Measurements from ENCODE around the gene SLC47A1. TPM values are rescaled to one million over a fixed set of nuclear protein-coding genes. Genes with fewer than 3 reads are reported as not detected.

SLC47A1 gene
- polyA plus RNA-seq: 1.1 TPM
- long read RNA-seq, donor 1: 0 reads
- long read RNA-seq, donor 2: 0 reads
- long read RNA-seq, donor 3: 0 reads
- long read RNA-seq, donor 4: 0 reads
- long read RNA-seq, donor 5: 0 reads
- long read RNA-seq, donor 6: 0 reads
- long read RNA-seq, donor 7, partial matches to known transcripts: 0 of 1 reads
- long read RNA-seq, donor 7, other reads (novel, unspliced or antisense): 0 of 1 reads
- long read RNA-seq, donor 8: 0 reads
- long read RNA-seq, donor 9: 0 reads
- long read RNA-seq, donor 10, partial matches to known transcripts: 194 of 199 reads
- long read RNA-seq, donor 10, other reads (novel, unspliced or antisense): 5 of 199 reads
- long read RNA-seq, donor 11: 0 reads

GRCh38 chr17:19533718-19534561, at the start of gene SLC47A1:
Gene SLC47A1, plus strand, starts transcription at chr17:19533854. Its CDS starts 86 bp downstream, at chr17:19533940.
- no CpG with 5 or more reads among the region's 87 CpGs for WGBS (ENCODE audit: insufficient coverage, low lambda C conversion rate)
- peaks cover 18% of the 10 kb centered on the region for H3K4me1 ChIP-seq (ENCODE audit: control insufficient read depth, insufficient read depth, low read length)
- peak in 1 of 2 donors; percentile 58 for DNase-seq
- peak within 1 kb of the TSS; percentile 58 for H3K4me3 ChIP-seq (ENCODE audit: low read length)
- peaks cover 29% of the 10 kb centered on the region for H3K27me3 ChIP-seq (ENCODE audit: control insufficient read depth, insufficient read depth, low read length)
- H3K9me3 ChIP-seq (ENCODE audit: control insufficient read depth, low read depth, low read length): no peaks in the 10 kb centered on the region
- H3K36me3 ChIP-seq (ENCODE audit: control insufficient read depth, insufficient read depth, low read length): no peaks in the 10 kb centered on the region
- no peak within 1 kb of the TSS for H3K27ac ChIP-seq (ENCODE audit: low read length)

- WGBS (ENCODE audit: insufficient coverage, low lambda C conversion rate): no CpG with 5 or more reads among the region's 3 CpGs
Observed at GRCh38 chr17:19485800-19486340, 47.8 kb upstream of the SLC47A1 start.

GRCh38 chr17:19486351-19487023, 47.2 kb upstream of the SLC47A1 start:
- no peak for DNase-seq
- Histone ChIP-seq H3K27ac (ENCODE audit: low read length) (no peak overlapping the region), H3K9me3 (ENCODE audit: control insufficient read depth, low read depth, low read length) (no peaks in the 10 kb centered on the region), H3K4me3 (ENCODE audit: low read length) (no peak overlapping the region), H3K4me1 (ENCODE audit: control insufficient read depth, insufficient read depth, low read length) (peaks cover 2% of the 10 kb centered on the region), H3K36me3 (ENCODE audit: control insufficient read depth, insufficient read depth, low read length) (no peaks in the 10 kb centered on the region), H3K27me3 (ENCODE audit: control insufficient read depth, insufficient read depth, low read length) (no peaks in the 10 kb centered on the region)
- 100% methylated on average over 1 of the region's 13 CpGs for WGBS (ENCODE audit: insufficient coverage, low lambda C conversion rate)

More at GRCh38 chr17:19485800-19486340, 47.8 kb upstream of the SLC47A1 start:
- Histone ChIP-seq H3K9me3 (ENCODE audit: control insufficient read depth, low read depth, low read length) (no peaks in the 10 kb centered on the region), H3K4me1 (ENCODE audit: control insufficient read depth, insufficient read depth, low read length) (peaks cover 2% of the 10 kb centered on the region), H3K36me3 (ENCODE audit: control insufficient read depth, insufficient read depth, low read length) (no peaks in the 10 kb centered on the region), H3K27ac (ENCODE audit: low read length) (no peak overlapping the region), H3K27me3 (ENCODE audit: control insufficient read depth, insufficient read depth, low read length) (no peaks in the 10 kb centered on the region), H3K4me3 (ENCODE audit: low read length) (no peak overlapping the region)
- no peak for DNase-seq

GRCh38 chr17:19487024-19487600, 46.5 kb upstream of the SLC47A1 start:
- Histone ChIP-seq H3K4me3 (ENCODE audit: low read length) (no peak overlapping the region), H3K27ac (ENCODE audit: low read length) (no peak overlapping the region), H3K4me1 (ENCODE audit: control insufficient read depth, insufficient read depth, low read length) (peaks cover 2% of the 10 kb centered on the region), H3K9me3 (ENCODE audit: control insufficient read depth, low read depth, low read length) (no peaks in the 10 kb centered on the region), H3K36me3 (ENCODE audit: control insufficient read depth, insufficient read depth, low read length) (no peaks in the 10 kb centered on the region), H3K27me3 (ENCODE audit: control insufficient read depth, insufficient read depth, low read length) (no peaks in the 10 kb centered on the region)
- WGBS (ENCODE audit: insufficient coverage, low lambda C conversion rate): no CpG with 5 or more reads among the region's 12 CpGs
- DNase-seq: peak in 1 of 2 donors; percentile 16

GRCh38 chr17:19492141-19492540, 41.5 kb upstream of the SLC47A1 start:
- H3K9me3 ChIP-seq (ENCODE audit: control insufficient read depth, low read depth, low read length): no peaks in the 10 kb centered on the region
- no peaks in the 10 kb centered on the region for H3K36me3 ChIP-seq (ENCODE audit: control insufficient read depth, insufficient read depth, low read length)
- DNase-seq: no peak
- H3K4me3 ChIP-seq (ENCODE audit: low read length): no peak overlapping the region
- H3K4me1 ChIP-seq (ENCODE audit: control insufficient read depth, insufficient read depth, low read length): peaks cover under 1% of the 10 kb centered on the region
- H3K27ac ChIP-seq (ENCODE audit: low read length): no peak overlapping the region
- H3K27me3 ChIP-seq (ENCODE audit: control insufficient read depth, insufficient read depth, low read length): no peaks in the 10 kb centered on the region
- WGBS (ENCODE audit: insufficient coverage, low lambda C conversion rate): no CpG with 5 or more reads among the region's 5 CpGs

GRCh38 chr17:19494961-19495806, 38.5 kb upstream of the SLC47A1 start:
- no CpG with 5 or more reads among the region's 40 CpGs for whole genome bisulfite sequencing (ENCODE audit: insufficient coverage, low lambda C conversion rate)
- Histone ChIP-seq H3K36me3 (ENCODE audit: control insufficient read depth, insufficient read depth, low read length) (no peaks in the 10 kb centered on the region), H3K9me3 (ENCODE audit: control insufficient read depth, low read depth, low read length) (no peaks in the 10 kb centered on the region), H3K4me1 (ENCODE audit: control insufficient read depth, insufficient read depth, low read length) (no peaks in the 10 kb centered on the region), H3K27ac (ENCODE audit: low read length) (no peak overlapping the region), H3K27me3 (ENCODE audit: control insufficient read depth, insufficient read depth, low read length) (no peaks in the 10 kb centered on the region), H3K4me3 (ENCODE audit: low read length) (no peak overlapping the region)
- no peak for DNase-seq

- no peak for DNase-seq
- H3K9me3 ChIP-seq (ENCODE audit: control insufficient read depth, low read depth, low read length): no peaks in the 10 kb centered on the region
- H3K4me1 ChIP-seq (ENCODE audit: control insufficient read depth, insufficient read depth, low read length): no peaks in the 10 kb centered on the region
- no peaks in the 10 kb centered on the region for H3K27me3 ChIP-seq (ENCODE audit: control insufficient read depth, insufficient read depth, low read length)
- H3K27ac ChIP-seq (ENCODE audit: low read length): no peak overlapping the region
- no CpG with 5 or more reads among the region's 6 CpGs for WGBS (ENCODE audit: insufficient coverage, low lambda C conversion rate)
- H3K36me3 ChIP-seq (ENCODE audit: control insufficient read depth, insufficient read depth, low read length): no peaks in the 10 kb centered on the region
- H3K4me3 ChIP-seq (ENCODE audit: low read length): no peak overlapping the region
Observed at GRCh38 chr17:19495828-19496528, 37.7 kb upstream of the SLC47A1 start.

GRCh38 chr17:19497624-19498023, 36.0 kb upstream of the SLC47A1 start:
- no peaks in the 10 kb centered on the region for H3K4me1 ChIP-seq (ENCODE audit: control insufficient read depth, insufficient read depth, low read length)
- no peak for DNase-seq
- H3K36me3 ChIP-seq (ENCODE audit: control insufficient read depth, insufficient read depth, low read length): no peaks in the 10 kb centered on the region
- no peak overlapping the region for H3K27ac ChIP-seq (ENCODE audit: low read length)
- H3K27me3 ChIP-seq (ENCODE audit: control insufficient read depth, insufficient read depth, low read length): no peaks in the 10 kb centered on the region
- H3K4me3 ChIP-seq (ENCODE audit: low read length): no peak overlapping the region
- H3K9me3 ChIP-seq (ENCODE audit: control insufficient read depth, low read depth, low read length): no peaks in the 10 kb centered on the region

- Histone ChIP-seq H3K27ac (ENCODE audit: low read length) (no peak overlapping the region), H3K4me1 (ENCODE audit: control insufficient read depth, insufficient read depth, low read length) (no peaks in the 10 kb centered on the region), H3K36me3 (ENCODE audit: control insufficient read depth, insufficient read depth, low read length) (no peaks in the 10 kb centered on the region), H3K9me3 (ENCODE audit: control insufficient read depth, low read depth, low read length) (no peaks in the 10 kb centered on the region), H3K27me3 (ENCODE audit: control insufficient read depth, insufficient read depth, low read length) (no peaks in the 10 kb centered on the region), H3K4me3 (ENCODE audit: low read length) (no peak overlapping the region)
- WGBS (ENCODE audit: insufficient coverage, low lambda C conversion rate): no CpG with 5 or more reads among the region's 2 CpGs
- DNase-seq: no peak
Observed at GRCh38 chr17:19501219-19501618, 32.4 kb upstream of the SLC47A1 start.

Measured in large intestine (tissue), 12 donors.